Measurements from ENCODE around the gene FILIP1L.

GRCh38 chr3:99895131-99895696 lies 219.1 kb downstream of the FILIP1L start:
- no peak for TF ChIP-seq CTCF (IDR thresholded peaks at IDR 0.05)
- no peak for TF ChIP-seq POLR2AphosphoS5 (IDR thresholded peaks at IDR 0.05; ENCODE audit: insufficient read depth in 1 of 2, low read depth in 1 of 2)

Data from vagina (tissue), 2 donors.